WERI-Rb-1 (cell line): ENCODE measurements around the gene DIRAS1.

Source experiments
- DNase-seq: peaks from one replicate; pipeline ENCODE4 v3.0.0-alpha.2; 2020
- H3K27ac ChIP-seq: fragments of 250-450 bp; sonication (Bioruptor Pico); 2 replicates; pipeline ENCODE4 v1.5.1; 2020; ENCODE audit warnings: mild to moderate bottlenecking, moderate library complexity
- H3K27me3 ChIP-seq: fragments of 250-450 bp; sonication (Bioruptor Pico); 2 replicates; pipeline ENCODE4 v1.5.1; 2021; ENCODE audit warnings: mild to moderate bottlenecking, low read depth, moderate library complexity; ENCODE audit not compliant: insufficient read depth, severe bottlenecking
- H3K36me3 ChIP-seq: fragments of 250-450 bp; sonication (Bioruptor Pico); 2 replicates; pipeline ENCODE4 v1.5.1; 2020; ENCODE audit warnings: mild to moderate bottlenecking, moderate library complexity
- H3K4me3 ChIP-seq: 2 replicates; pipeline ENCODE4 v1.5.1; 2011; ENCODE audit warnings: low read depth, mild to moderate bottlenecking, control low read depth, low read length
- H3K9me3 ChIP-seq: fragments of 250-450 bp; sonication (Bioruptor Pico); 2 replicates; pipeline ENCODE4 v1.5.1; 2021; ENCODE audit warnings: mild to moderate bottlenecking, moderate library complexity; ENCODE audit not compliant: severe bottlenecking
- TF ChIP-seq, protein P1 (sequence below): IDR thresholded peaks from 2 replicates; pipeline ENCODE4 v1.5.1; 2011; ENCODE audit warnings: low read depth, mild to moderate bottlenecking, control low read depth, inconsistent platforms, low read length

DIRAS1 gene

GRCh38 chr19:2732883-2733282, 11.7 kb upstream of the DIRAS1 start:
- no peak for DNase-seq
- Histone ChIP-seq H3K27ac (no peak overlapping the region), H3K27me3 (no peaks in the 10 kb centered on the region), H3K36me3 (peaks cover 44% of the 10 kb centered on the region), H3K4me3 (no peak overlapping the region), H3K9me3 (no peaks in the 10 kb centered on the region)
- TF ChIP-seq, protein P1, sequence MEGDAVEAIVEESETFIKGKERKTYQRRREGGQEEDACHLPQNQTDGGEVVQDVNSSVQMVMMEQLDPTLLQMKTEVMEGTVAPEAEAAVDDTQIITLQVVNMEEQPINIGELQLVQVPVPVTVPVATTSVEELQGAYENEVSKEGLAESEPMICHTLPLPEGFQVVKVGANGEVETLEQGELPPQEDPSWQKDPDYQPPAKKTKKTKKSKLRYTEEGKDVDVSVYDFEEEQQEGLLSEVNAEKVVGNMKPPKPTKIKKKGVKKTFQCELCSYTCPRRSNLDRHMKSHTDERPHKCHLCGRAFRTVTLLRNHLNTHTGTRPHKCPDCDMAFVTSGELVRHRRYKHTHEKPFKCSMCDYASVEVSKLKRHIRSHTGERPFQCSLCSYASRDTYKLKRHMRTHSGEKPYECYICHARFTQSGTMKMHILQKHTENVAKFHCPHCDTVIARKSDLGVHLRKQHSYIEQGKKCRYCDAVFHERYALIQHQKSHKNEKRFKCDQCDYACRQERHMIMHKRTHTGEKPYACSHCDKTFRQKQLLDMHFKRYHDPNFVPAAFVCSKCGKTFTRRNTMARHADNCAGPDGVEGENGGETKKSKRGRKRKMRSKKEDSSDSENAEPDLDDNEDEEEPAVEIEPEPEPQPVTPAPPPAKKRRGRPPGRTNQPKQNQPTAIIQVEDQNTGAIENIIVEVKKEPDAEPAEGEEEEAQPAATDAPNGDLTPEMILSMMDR = no peak

GRCh38 chr19:2732157-2732725, 11.1 kb upstream of the DIRAS1 start:
- H3K27ac ChIP-seq = no peak overlapping the region
- H3K27me3 ChIP-seq = peaks cover 3% of the 10 kb centered on the region
- H3K9me3 ChIP-seq = no peaks in the 10 kb centered on the region
- no peak for DNase-seq
- peaks cover 44% of the 10 kb centered on the region for H3K36me3 ChIP-seq
- TF ChIP-seq, protein P1 = no peak
- H3K4me3 ChIP-seq = no peak overlapping the region

- peaks cover 10% of the 10 kb centered on the region for H3K27me3 ChIP-seq
- no peaks in the 10 kb centered on the region for H3K9me3 ChIP-seq
- H3K36me3 ChIP-seq = peaks cover 36% of the 10 kb centered on the region
- no peak overlapping the region for H3K27ac ChIP-seq
- DNase-seq = no peak
- no peak overlapping the region for H3K4me3 ChIP-seq
- TF ChIP-seq, protein P1 = no peak
Measured at GRCh38 chr19:2731181-2731995, 10.2 kb upstream of the DIRAS1 start.

- Histone ChIP-seq H3K4me3 (no peak overlapping the region), H3K27ac (no peak overlapping the region), H3K27me3 (peaks cover 10% of the 10 kb centered on the region), H3K36me3 (peaks cover 24% of the 10 kb centered on the region), H3K9me3 (no peaks in the 10 kb centered on the region)
- TF ChIP-seq, protein P1 = no peak
- no peak for DNase-seq
Measured at GRCh38 chr19:2729943-2730818, 9.0 kb upstream of the DIRAS1 start.

GRCh38 chr19:2728783-2729387, 7.7 kb upstream of the DIRAS1 start:
- TF ChIP-seq, protein P1 = no peak
- no peak for DNase-seq

More at GRCh38 chr19:2728783-2729387, 7.7 kb upstream of the DIRAS1 start:
- peaks cover 11% of the 10 kb centered on the region; the same call in 1 of the 2 replicates for H3K36me3 ChIP-seq
- no peak overlapping the region for H3K4me3 ChIP-seq
- H3K9me3 ChIP-seq = no peaks in the 10 kb centered on the region
- H3K27ac ChIP-seq = no peak overlapping the region
- H3K27me3 ChIP-seq = peaks cover 10% of the 10 kb centered on the region
